H9 (cell line): ENCODE results near the gene CDK8. TPM values are rescaled to one million over a fixed set of nuclear protein-coding genes. Genes with fewer than 3 reads are reported as not detected.
"Not testable (repeated sequence)": the region's sequence is repeated elsewhere in the genome, so short reads cannot be mapped to it uniquely, and the experiment has no call there.

Experiments
- DNase-seq: peaks from one replicate; pipeline ENCODE4 v3.0.0-alpha.2; 2017
- H2AFZ ChIP-seq: one replicate; pipeline ENCODE4 v1.6.1; 2013; ENCODE audit warnings: mild to moderate bottlenecking, low read length, control low read depth, moderate library complexity
- H2AK5ac ChIP-seq: 2 replicates; pipeline ENCODE4 v1.6.1; 2013; ENCODE audit warnings: low read length, control low read depth, mixed read lengths; ENCODE audit not compliant: insufficient read length
- H2BK120ac ChIP-seq: one replicate; pipeline ENCODE4 v1.6.1; 2013; ENCODE audit warnings: low read depth, mild to moderate bottlenecking, low read length, control low read depth, inconsistent platforms; ENCODE audit not compliant: poor library complexity, severe bottlenecking
- H2BK12ac ChIP-seq: 2 replicates; pipeline ENCODE4 v1.6.1; 2013; ENCODE audit warnings: low read length, control low read depth, mixed read lengths, low read depth; ENCODE audit not compliant: insufficient read length
- H2BK15ac ChIP-seq: 2 replicates; pipeline ENCODE4 v1.6.1; 2013; ENCODE audit warnings: low read depth, low read length, control low read depth
- H2BK20ac ChIP-seq: one replicate; pipeline ENCODE4 v1.6.1; 2013; ENCODE audit warnings: low read depth, mild to moderate bottlenecking, low read length, control low read depth, inconsistent platforms; ENCODE audit not compliant: poor library complexity, severe bottlenecking
- H2BK5ac ChIP-seq: 2 replicates; pipeline ENCODE4 v1.6.1; 2013; ENCODE audit warnings: low read length, control low read depth, mixed read lengths; ENCODE audit not compliant: insufficient read length
- H3K14ac ChIP-seq: 2 replicates; pipeline ENCODE4 v1.6.1; 2013; ENCODE audit warnings: low read length, control low read depth; ENCODE audit not compliant: insufficient read depth
- H3K18ac ChIP-seq: 2 replicates; pipeline ENCODE4 v1.6.1; 2013; ENCODE audit warnings: low read depth, mild to moderate bottlenecking, mixed read lengths, low read length, control low read depth; ENCODE audit not compliant: insufficient read length
- H3K23ac ChIP-seq: 2 replicates; pipeline ENCODE4 v1.6.1; 2013; ENCODE audit warnings: low read length, control low read depth, mixed read lengths, low read depth; ENCODE audit not compliant: insufficient read length
- H3K23me2 ChIP-seq: 2 replicates; pipeline ENCODE4 v1.6.1; 2013; ENCODE audit warnings: low read depth, mild to moderate bottlenecking, mixed read lengths, low read length, control low read depth; ENCODE audit not compliant: insufficient read length, poor library complexity, severe bottlenecking
- H3K27ac ChIP-seq: 2 replicates; pipeline ENCODE4 v1.5.1; 2013; ENCODE audit warnings: low read length, control low read depth, mixed read lengths, low read depth; ENCODE audit not compliant: insufficient read length
- H3K27me3 ChIP-seq: 2 replicates; pipeline ENCODE4 v1.6.1; 2013; ENCODE audit warnings: low read length, control low read depth, inconsistent platforms; ENCODE audit not compliant: insufficient read depth
- H3K4ac ChIP-seq: 2 replicates; pipeline ENCODE4 v1.6.1; 2013; ENCODE audit warnings: low read depth, mild to moderate bottlenecking, control low read depth, inconsistent platforms, low read length, moderate library complexity
- H3K4me1 ChIP-seq: 2 replicates; pipeline ENCODE4 v1.6.1; 2013; ENCODE audit warnings: low read length, control low read depth, inconsistent platforms; ENCODE audit not compliant: insufficient read depth
- H3K4me2 ChIP-seq: 2 replicates; pipeline ENCODE4 v1.6.1; 2013; ENCODE audit warnings: low read length, control low read depth, mixed read lengths; ENCODE audit not compliant: insufficient read length, insufficient read depth
- H3K56ac ChIP-seq: 2 replicates; pipeline ENCODE4 v1.6.1; 2013; ENCODE audit warnings: low read depth, mild to moderate bottlenecking, mixed read lengths, low read length, control low read depth; ENCODE audit not compliant: insufficient read length
- H3K79me1 ChIP-seq: 2 replicates; pipeline ENCODE4 v1.6.1; 2013; ENCODE audit warnings: low read depth, mild to moderate bottlenecking, moderate library complexity, low read length, control low read depth, inconsistent platforms; ENCODE audit not compliant: insufficient read depth, poor library complexity, severe bottlenecking
- H3K79me2 ChIP-seq: 2 replicates; pipeline ENCODE4 v1.6.1; 2013; ENCODE audit warnings: low read length, control low read depth, inconsistent platforms; ENCODE audit not compliant: insufficient read depth
- H3K9ac ChIP-seq: 2 replicates; pipeline ENCODE4 v1.6.1; 2013; ENCODE audit warnings: low read length, control low read depth, mixed read lengths; ENCODE audit not compliant: insufficient read length; ENCODE audit errors: extremely low read depth
- H3K9me3 ChIP-seq: one replicate; pipeline ENCODE4 v1.6.1; 2013; ENCODE audit warnings: low read depth, low read length, inconsistent platforms; ENCODE audit not compliant: control insufficient read depth
- H3T11ph ChIP-seq: one replicate; pipeline ENCODE4 v1.6.1; 2013; ENCODE audit warnings: mild to moderate bottlenecking, low read length, control low read depth, inconsistent platforms
- H4K20me1 ChIP-seq: one replicate; pipeline ENCODE4 v1.6.1; 2013; ENCODE audit not compliant: control insufficient read depth, insufficient read length, insufficient read depth
- H4K5ac ChIP-seq: 2 replicates; pipeline ENCODE4 v1.6.1; 2013; ENCODE audit warnings: low read depth, mild to moderate bottlenecking, mixed read lengths, low read length, control low read depth; ENCODE audit not compliant: insufficient read length
- H4K8ac ChIP-seq: replicated peaks from 2 replicates; pipeline ENCODE4 v1.6.1; 2013; ENCODE audit warnings: low read length, control low read depth, mixed read lengths, low read depth; ENCODE audit not compliant: insufficient read length
- H4K91ac ChIP-seq: 2 replicates; pipeline ENCODE4 v1.6.1; 2013; ENCODE audit warnings: low read depth, mild to moderate bottlenecking, moderate library complexity, mixed read lengths, low read length, control low read depth; ENCODE audit not compliant: insufficient read length
- H3K27ac Mint-ChIP-seq, 3 experiments: 2 replicates in 2 of 3; 3 replicates in 1 of 3; pipeline ENCODE4 v1.8.0; 2020 to 2021; ENCODE audit warnings: mixed read lengths in 3 of 3, mild to moderate bottlenecking in 1 of 3, moderate library complexity in 1 of 3
- H3K27me3 Mint-ChIP-seq: 2 replicates; pipeline ENCODE4 v1.8.0; 2021; ENCODE audit warnings: low read depth, mild to moderate bottlenecking, moderate library complexity, mixed read lengths
- H3K36me3 Mint-ChIP-seq, 3 experiments: 2 replicates in 2 of 3; 3 replicates in 1 of 3; pipeline ENCODE4 v1.8.0; 2020 to 2021; ENCODE audit warnings: low read depth in 3 of 3, mixed read lengths in 3 of 3; ENCODE audit not compliant: insufficient read depth in 1 of 3
- H3K4me1 Mint-ChIP-seq, 2 experiments: 2 replicates each; pipeline ENCODE4 v1.8.0; 2020; ENCODE audit warnings: mixed read lengths in 2 of 2
- H3K4me3 Mint-ChIP-seq, 2 experiments: 2 replicates in 1 of 2; 3 replicates in 1 of 2; pipeline ENCODE4 v1.8.0; 2020 to 2021; ENCODE audit warnings: mild to moderate bottlenecking in 2 of 2, mixed read lengths in 2 of 2, moderate library complexity in 1 of 2
- H3K9me3 Mint-ChIP-seq, 2 experiments: 2 replicates in 1 of 2; 3 replicates in 1 of 2; pipeline ENCODE4 v1.8.0; 2020; ENCODE audit warnings: mild to moderate bottlenecking in 2 of 2, mixed read lengths in 2 of 2, moderate library complexity in 1 of 2
- WGBS: extraction: QIAGEN DNeasy Blood & Tissue Kit; methylation state at CpG from one replicate; pipeline ENCODE4 v1.1.7; 2013; ENCODE audit warnings: missing lambda C conversion rate, low lambda C conversion rate, mixed read lengths; ENCODE audit not compliant: insufficient read length; ENCODE audit errors: extremely low coverage; 5-methylcytosine and 5-hydroxymethylcytosine counted together
- total RNA-seq: library from RNA; stranded (reverse); gene quantifications from 2 replicates; pipeline ENCODE4 v1.2.1, GENCODE V29; 2021
- TF ChIP-seq, protein P1 (sequence below): fragments of 200-600 bp; sonication (generic); conservative IDR thresholded peaks from 3 replicates; pipeline ENCODE4 v1.8.0; 2021; ENCODE audit warnings: antibody characterized with exemption, mild to moderate bottlenecking

The CDK8 gene
- total RNA-seq, 1 experiment from 2014 or later, result 18.1 TPM

DNA sequence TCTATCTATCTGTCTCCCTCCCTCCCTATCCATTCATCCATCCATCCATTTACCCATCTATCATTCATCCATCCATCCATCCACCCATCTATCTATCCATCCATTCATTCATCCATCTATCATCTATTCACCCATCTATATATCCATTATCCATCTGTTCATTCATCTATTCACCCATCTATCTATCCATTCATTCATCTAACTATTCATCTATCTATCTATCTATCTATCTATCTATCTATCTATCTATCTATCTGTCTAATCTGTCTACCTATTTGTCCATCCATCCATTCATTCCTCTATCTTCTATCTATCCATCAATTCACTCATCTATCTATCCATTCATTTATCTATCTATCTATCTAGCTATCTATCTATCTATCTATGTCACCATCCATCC lies 4.4 kb upstream of the CDK8 start:
- no peak overlapping the region for H3K4me2 ChIP-seq
- Mint-ChIP-seq H3K27me3 (peaks cover 2% of the 10 kb centered on the region), H3K4me1 (peaks cover 3 to 4% of the 10 kb centered on the region in 2 experiments; a peak in 3 of 4 replicates), H3K9me3 (no peaks in the 10 kb centered on the region), H3K27ac (no peak overlapping the region), H3K36me3 (no peaks in the 10 kb centered on the region; a peak in 1 of 7 replicates), H3K4me3 (no peak overlapping the region)
- H3K27ac ChIP-seq, result no peak overlapping the region
- no peak overlapping the region for H4K91ac ChIP-seq
- no peak overlapping the region for H2AK5ac ChIP-seq
- H2BK20ac ChIP-seq, result no peak overlapping the region
- no peak overlapping the region for H2BK12ac ChIP-seq
- H3K9me3 ChIP-seq, result no peaks in the 10 kb centered on the region
- no peak overlapping the region for H3T11ph ChIP-seq
- peaks cover 2% of the 10 kb centered on the region; the same call in 1 of the 2 replicates for H3K27me3 ChIP-seq
- H2BK120ac ChIP-seq, result no peak overlapping the region
- no peak overlapping the region for H3K18ac ChIP-seq
- H4K5ac ChIP-seq, result no peak overlapping the region
- DNase-seq, result no peak
- H3K14ac ChIP-seq, result no peak overlapping the region
- H4K20me1 ChIP-seq, result no peaks in the 10 kb centered on the region
- TF ChIP-seq, protein P1, sequence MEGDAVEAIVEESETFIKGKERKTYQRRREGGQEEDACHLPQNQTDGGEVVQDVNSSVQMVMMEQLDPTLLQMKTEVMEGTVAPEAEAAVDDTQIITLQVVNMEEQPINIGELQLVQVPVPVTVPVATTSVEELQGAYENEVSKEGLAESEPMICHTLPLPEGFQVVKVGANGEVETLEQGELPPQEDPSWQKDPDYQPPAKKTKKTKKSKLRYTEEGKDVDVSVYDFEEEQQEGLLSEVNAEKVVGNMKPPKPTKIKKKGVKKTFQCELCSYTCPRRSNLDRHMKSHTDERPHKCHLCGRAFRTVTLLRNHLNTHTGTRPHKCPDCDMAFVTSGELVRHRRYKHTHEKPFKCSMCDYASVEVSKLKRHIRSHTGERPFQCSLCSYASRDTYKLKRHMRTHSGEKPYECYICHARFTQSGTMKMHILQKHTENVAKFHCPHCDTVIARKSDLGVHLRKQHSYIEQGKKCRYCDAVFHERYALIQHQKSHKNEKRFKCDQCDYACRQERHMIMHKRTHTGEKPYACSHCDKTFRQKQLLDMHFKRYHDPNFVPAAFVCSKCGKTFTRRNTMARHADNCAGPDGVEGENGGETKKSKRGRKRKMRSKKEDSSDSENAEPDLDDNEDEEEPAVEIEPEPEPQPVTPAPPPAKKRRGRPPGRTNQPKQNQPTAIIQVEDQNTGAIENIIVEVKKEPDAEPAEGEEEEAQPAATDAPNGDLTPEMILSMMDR, result no peak
- H3K79me1 ChIP-seq, result no peaks in the 10 kb centered on the region
- no peak overlapping the region for H2BK5ac ChIP-seq
- H3K23me2 ChIP-seq, result no peaks in the 10 kb centered on the region
- H2BK15ac ChIP-seq, result no peak overlapping the region
- no peaks in the 10 kb centered on the region for H3K79me2 ChIP-seq
- no peak overlapping the region for H3K23ac ChIP-seq
- H3K4ac ChIP-seq, result no peak overlapping the region
- no peak overlapping the region for H4K8ac ChIP-seq
- H3K4me1 ChIP-seq, result no peaks in the 10 kb centered on the region
- H3K56ac ChIP-seq, result no peak overlapping the region
- H3K9ac ChIP-seq, result no peak overlapping the region
- no peak overlapping the region for H2AFZ ChIP-seq

DNA sequence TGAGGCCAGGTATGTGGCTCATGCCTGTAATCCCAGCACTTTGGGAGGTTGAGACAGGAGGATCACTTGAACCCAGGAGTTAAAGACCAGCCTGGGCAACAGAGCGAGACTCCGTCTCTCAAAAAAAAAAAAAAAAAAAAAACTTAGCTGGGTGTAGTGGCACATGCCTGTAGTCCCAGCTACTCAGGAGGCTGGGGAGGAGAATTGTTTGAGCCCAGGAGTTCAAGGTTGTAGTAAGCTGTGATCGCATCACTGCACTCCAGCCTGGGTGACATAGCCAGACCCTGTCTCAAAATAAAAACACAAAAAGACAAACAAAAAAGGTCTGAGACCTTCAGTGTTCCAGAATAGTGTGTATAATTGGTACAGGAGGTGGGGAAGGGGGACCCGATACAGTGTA lies 1.9 kb upstream of the CDK8 start:
- no CpG with 5 or more reads among the region's 4 CpGs for WGBS
- H4K91ac ChIP-seq, H2BK120ac ChIP-seq, H3K9me3 Mint-ChIP-seq, H3K27me3 Mint-ChIP-seq, H2BK5ac ChIP-seq, H3K27me3 ChIP-seq, H3K9ac ChIP-seq, H3K23me2 ChIP-seq, H3K18ac ChIP-seq, H3K9me3 ChIP-seq, H3K56ac ChIP-seq, H3K27ac Mint-ChIP-seq, H2AK5ac ChIP-seq, DNase-seq, H2BK12ac ChIP-seq, H3K4me1 ChIP-seq, H3K79me1 ChIP-seq, H4K20me1 ChIP-seq, H2BK15ac ChIP-seq, H3K23ac ChIP-seq, H3K4me2 ChIP-seq, H3K14ac ChIP-seq, H2BK20ac ChIP-seq, H4K8ac ChIP-seq, H2AFZ ChIP-seq, H3K36me3 Mint-ChIP-seq, H3K79me2 ChIP-seq, H4K5ac ChIP-seq, H3K27ac ChIP-seq, H3K4ac ChIP-seq, H3K4me3 Mint-ChIP-seq, H3T11ph ChIP-seq: not testable (repeated sequence)
- peaks cover 15 to 18% of the 10 kb centered on the region in 2 experiments for H3K4me1 Mint-ChIP-seq
